AG09319 (cell line): ENCODE data around the gene LRRC2.

Experiments used
- DNase-seq: peaks from one replicate; pipeline ENCODE4 v3.0.0-alpha.2; 2010; ENCODE audit warnings: low read depth; ENCODE audit errors: extremely low read depth
- CTCF ChIP-seq: IDR thresholded peaks from 2 replicates; pipeline ENCODE4 v1.5.1; 2011; ENCODE audit warnings: low read depth, mild to moderate bottlenecking, inconsistent platforms, low read length, moderate library complexity

The LRRC2 gene

GRCh38 chr3:46574243-46574646, 8.1 kb upstream of the LRRC2 start:
- TF ChIP-seq CTCF, result no peak
- DNase-seq, result no peak

DNA sequence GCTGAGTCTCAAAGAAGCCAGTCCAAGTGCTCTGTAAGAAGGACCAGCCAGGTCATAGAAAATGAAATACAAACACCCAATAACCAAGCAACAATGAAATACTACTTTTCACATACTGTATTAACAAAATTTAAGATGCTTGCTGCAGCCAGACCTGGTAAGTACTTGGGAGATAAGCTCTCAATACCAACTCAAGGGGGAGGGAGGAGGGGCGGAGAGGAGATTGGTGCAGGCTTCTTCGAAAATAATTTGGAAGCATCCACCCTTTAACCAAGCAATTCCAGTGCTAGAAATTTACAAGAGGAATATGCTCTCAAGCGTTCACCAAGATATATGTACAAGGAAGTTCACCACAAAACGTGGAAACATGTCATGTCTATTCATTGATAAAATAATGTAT, 7.6 kb upstream of the LRRC2 start:
- DNase-seq, result no peak
- TF ChIP-seq CTCF, result no peak

DNA sequence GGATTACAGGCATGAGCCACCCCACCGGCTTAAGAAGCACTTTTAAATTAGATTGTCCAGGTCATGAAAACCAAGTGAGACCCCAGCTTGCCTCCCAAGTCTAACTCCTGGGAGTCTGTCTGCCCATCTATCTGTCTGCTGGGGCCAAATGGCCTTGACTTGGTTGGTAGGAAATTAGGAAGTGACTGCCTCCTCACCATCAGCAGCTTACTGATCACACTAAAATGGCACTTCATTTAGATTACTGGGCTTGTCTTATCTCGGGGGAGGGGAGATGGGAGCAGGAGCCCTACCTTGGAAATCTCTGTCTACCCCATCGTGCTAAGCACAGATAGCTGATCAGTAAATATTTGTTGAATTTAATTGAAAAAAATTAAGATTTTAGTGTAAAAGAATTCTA, 5.6 kb upstream of the LRRC2 start:
- no peak for TF ChIP-seq CTCF
- no peak for DNase-seq

GRCh38 chr3:46565607-46566039, 479 bp downstream of the LRRC2 start:
- TF ChIP-seq CTCF, result no peak; the same call in 1 of the 2 replicates
- DNase-seq, result no peak

GRCh38 chr3:46565077-46565476, 1.0 kb downstream of the LRRC2 start:
- TF ChIP-seq CTCF, result no peak
- DNase-seq, result no peak

GRCh38 chr3:46564190-46565021, 1.7 kb downstream of the LRRC2 start:
- TF ChIP-seq CTCF, result no peak
- DNase-seq, result no peak

DNA sequence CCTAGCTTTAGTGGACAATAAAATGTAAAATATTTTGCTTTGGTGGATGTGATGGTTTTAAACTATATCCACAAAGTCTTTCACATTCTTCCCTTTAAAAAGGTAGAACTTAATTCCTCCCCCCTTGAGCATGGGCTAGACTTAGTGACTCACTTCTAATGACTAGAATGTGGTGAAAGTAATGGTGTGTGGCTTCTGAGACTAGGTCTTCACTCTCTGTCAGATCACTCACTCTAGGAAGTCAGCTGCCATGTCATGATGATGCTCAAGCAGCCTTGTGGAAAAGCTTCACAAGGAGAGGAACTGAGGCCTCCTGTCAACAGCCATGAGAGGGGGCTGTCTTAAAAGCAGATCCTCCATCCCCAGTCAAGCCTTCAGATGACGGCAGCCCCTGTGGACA, 4.2 kb downstream of the LRRC2 start:
- TF ChIP-seq CTCF, result no peak
- DNase-seq, result no peak
